ENCODE measurements around the gene CPLX4.

The CPLX4 gene

GRCh38 chr18:59318460-59319050 is at the start of gene CPLX4:
Gene CPLX4 (minus strand): TSS chr18:59318649. CDS start chr18:59318462, 187 bp downstream.
- no peak for DNase-seq (ENCODE audit: low spot score)

- DNase-seq (ENCODE audit: low spot score): no peak
Measured at GRCh38 chr18:59360381-59360780, 41.9 kb upstream of the CPLX4 start.

- no peak for DNase-seq (ENCODE audit: low spot score)
Measured at GRCh38 chr18:59359576-59359952, 41.1 kb upstream of the CPLX4 start.

GRCh38 chr18:59358712-59359575 is 40.5 kb upstream of the CPLX4 start, which contains the start of gene LMAN1:
Gene LMAN1 (minus strand): TSS chr18:59359265. CDS start chr18:59359244, 21 bp downstream.
- DNase-seq (ENCODE audit: low spot score): peak; percentile 95

- DNase-seq (ENCODE audit: low spot score): peak; percentile 49
Measured at GRCh38 chr18:59358414-59358711, 39.9 kb upstream of the CPLX4 start.

GRCh38 chr18:59357928-59358327 is 39.5 kb upstream of the CPLX4 start:
- DNase-seq (ENCODE audit: low spot score): peak; percentile 39

- no peak for DNase-seq (ENCODE audit: low spot score)
Measured at GRCh38 chr18:59354731-59355130, 36.3 kb upstream of the CPLX4 start.

- no peak for DNase-seq (ENCODE audit: low spot score)
Measured at GRCh38 chr18:59353079-59353680, 34.7 kb upstream of the CPLX4 start.

- DNase-seq (ENCODE audit: low spot score): peak; percentile 12
Measured at GRCh38 chr18:59352250-59352855, 33.9 kb upstream of the CPLX4 start.

- DNase-seq (ENCODE audit: low spot score): no peak
Measured at GRCh38 chr18:59345556-59345955, 27.1 kb upstream of the CPLX4 start.

- DNase-seq (ENCODE audit: low spot score): no peak
Measured at GRCh38 chr18:59344996-59345395, 26.5 kb upstream of the CPLX4 start.

- DNase-seq (ENCODE audit: low spot score): no peak
Measured at GRCh38 chr18:59343926-59344325, 25.5 kb upstream of the CPLX4 start.

- peak; percentile 26 for DNase-seq (ENCODE audit: low spot score)
Measured at GRCh38 chr18:59340817-59341216, 22.4 kb upstream of the CPLX4 start.

- DNase-seq (ENCODE audit: low spot score): no peak
Measured at GRCh38 chr18:59340312-59340711, 21.9 kb upstream of the CPLX4 start.

GRCh38 chr18:59332986-59333385 is 14.5 kb upstream of the CPLX4 start:
- DNase-seq (ENCODE audit: low spot score): no peak

- DNase-seq (ENCODE audit: low spot score): no peak
Measured at GRCh38 chr18:59328683-59329082, 10.2 kb upstream of the CPLX4 start.

- DNase-seq (ENCODE audit: low spot score): no peak
Measured at GRCh38 chr18:59325965-59326364, 7.5 kb upstream of the CPLX4 start.

- no peak for DNase-seq (ENCODE audit: low spot score)
Measured at GRCh38 chr18:59324623-59324971, 6.1 kb upstream of the CPLX4 start.

GRCh38 chr18:59323931-59324622 is 5.6 kb upstream of the CPLX4 start:
- no peak for DNase-seq (ENCODE audit: low spot score)

GRCh38 chr18:59311631-59312030 is 6.8 kb downstream of the CPLX4 start:
- DNase-seq (ENCODE audit: low spot score): no peak

- no peak for DNase-seq (ENCODE audit: low spot score)
Measured at GRCh38 chr18:59308938-59309260, 9.6 kb downstream of the CPLX4 start.

- peak; percentile 61 for DNase-seq (ENCODE audit: low spot score)
Measured at GRCh38 chr18:59308248-59308937, 10.1 kb downstream of the CPLX4 start.
